GM19043 (cell line): ENCODE data around the gene LEF1.

ENCODE experiments used
- ATAC-seq: cut with Tn5 transposase; IDR thresholded peaks from one replicate; pipeline ENCODE4 v1.9.1; 2021; ENCODE audit warnings: low read depth; ENCODE audit not compliant: unreplicated experiment

The LEF1 gene

DNA sequence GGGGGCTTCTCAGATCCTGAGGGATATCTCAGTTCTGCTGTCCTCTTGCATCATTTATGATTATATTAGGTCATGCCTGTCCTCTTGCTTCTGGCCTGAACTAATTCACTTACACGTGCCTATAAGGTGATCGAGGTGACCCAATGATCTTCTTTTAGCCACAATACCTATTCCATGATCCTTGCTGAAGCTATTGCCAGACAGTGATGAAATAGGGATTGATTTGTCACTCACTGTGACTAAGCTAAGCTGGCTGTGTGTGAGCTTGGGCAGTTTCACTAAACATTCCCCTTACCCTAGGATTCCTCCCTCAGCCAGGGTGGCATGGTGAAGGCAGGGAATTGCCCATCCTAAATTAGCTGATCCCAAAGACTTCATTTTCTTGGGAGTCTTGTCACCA, 160.0 kb downstream of the LEF1 start:
- no peak for ATAC-seq

DNA sequence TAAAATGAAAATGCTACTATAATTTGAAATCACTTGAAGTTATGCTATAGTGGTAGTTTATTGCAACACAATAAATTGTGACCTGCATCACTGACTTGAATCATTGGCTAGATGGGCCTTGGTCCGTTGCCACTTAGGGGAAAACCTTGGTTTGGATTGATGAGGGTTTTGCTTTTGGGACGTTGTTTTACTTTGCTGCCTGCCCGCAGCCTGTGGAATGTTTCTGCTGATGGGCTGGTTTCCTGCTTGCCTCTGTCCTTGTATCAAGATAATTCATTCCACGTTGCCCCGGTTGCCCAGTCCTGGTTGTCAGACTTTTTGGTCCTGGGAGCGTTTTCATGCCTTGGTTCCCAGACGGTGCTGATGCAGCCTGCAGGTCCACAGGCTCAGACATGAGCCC, 160.7 kb downstream of the LEF1 start:
- no peak for ATAC-seq

DNA sequence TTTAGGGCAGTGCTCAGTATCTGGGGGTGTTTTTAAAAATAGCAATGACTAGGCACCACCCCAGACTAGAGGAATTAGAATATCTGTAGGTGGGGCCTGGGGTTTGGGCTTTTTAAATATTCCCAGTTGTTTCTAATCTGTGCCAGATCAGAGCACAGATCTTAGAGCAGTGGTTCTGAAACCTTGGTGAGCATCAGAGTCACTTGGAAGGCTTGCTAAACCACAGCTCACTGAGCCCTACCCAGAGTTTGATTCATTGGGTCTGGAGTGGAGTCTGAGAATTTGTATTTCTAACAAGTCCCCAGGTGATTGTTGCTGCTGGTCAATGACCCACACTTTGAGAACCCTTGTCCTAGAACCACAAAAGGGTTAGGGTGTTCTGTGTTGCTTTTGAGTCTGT, 162.4 kb downstream of the LEF1 start:
- ATAC-seq = no peak

DNA sequence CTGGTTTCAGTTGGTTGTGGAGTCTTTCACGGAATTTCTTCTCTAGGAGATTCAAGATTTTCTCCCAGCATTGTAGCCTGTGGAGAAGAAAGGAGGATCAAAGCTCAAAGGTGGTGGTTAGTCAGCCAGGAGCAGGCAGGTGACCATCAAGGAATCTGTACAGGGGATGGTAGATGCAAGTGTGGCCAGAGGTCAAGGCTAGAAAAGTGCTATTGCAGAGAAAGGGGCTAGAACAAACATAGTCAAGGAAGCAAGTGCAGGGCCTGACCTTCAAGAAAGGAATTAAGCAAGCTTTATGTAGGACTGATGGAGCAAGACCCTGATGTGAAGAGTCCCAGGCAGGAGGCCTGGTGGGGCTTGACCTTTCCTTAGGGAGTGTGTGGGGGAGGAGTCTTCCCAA, 162.9 kb downstream of the LEF1 start:
- no peak for ATAC-seq

DNA sequence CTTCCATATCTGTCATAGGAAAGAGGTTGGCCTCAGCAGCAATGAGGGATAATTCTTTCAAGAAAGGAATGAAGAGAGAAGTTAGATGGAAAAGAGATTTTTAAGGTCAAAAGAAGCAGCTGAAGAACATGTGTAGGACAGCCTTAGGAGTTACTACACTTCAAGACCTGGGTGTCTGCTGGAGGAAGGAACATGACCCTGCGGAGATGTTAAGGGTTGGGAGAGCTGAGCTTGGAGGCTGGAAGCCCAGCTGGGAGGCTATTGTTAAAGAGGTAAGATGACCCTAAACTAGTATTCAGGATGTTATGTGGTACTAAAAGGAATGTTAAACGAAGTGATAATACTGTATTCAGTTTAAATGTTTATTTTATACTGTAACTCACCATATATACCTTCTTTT, 164.1 kb downstream of the LEF1 start:
- ATAC-seq = no peak

DNA sequence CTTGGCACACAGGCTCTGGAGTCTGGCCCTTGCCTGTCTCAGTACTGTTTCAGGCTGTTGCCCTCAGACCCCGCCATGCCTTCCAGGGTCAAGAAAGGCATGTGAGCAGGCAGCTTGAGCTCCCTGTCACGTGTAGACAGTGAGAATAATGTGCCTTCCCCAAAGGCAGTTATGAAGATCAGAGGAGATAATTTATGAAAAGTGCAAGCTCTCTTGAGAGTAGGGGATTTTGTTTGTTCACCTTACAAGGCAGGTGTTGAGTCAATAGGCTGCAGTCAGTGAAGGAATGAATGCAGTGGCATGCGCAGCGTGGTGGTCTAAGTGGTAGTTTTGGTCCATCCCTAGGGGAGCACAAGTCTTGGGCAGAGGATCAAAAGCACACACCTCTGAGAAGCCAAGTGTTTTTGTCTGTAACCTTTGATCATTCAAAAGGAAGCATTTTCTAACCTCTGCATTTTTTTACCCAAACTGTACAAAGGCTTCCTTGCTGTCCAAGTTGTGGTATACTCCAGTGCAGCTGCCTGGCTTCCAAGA, 164.7 kb downstream of the LEF1 start:
- ATAC-seq = peak; percentile 39

DNA sequence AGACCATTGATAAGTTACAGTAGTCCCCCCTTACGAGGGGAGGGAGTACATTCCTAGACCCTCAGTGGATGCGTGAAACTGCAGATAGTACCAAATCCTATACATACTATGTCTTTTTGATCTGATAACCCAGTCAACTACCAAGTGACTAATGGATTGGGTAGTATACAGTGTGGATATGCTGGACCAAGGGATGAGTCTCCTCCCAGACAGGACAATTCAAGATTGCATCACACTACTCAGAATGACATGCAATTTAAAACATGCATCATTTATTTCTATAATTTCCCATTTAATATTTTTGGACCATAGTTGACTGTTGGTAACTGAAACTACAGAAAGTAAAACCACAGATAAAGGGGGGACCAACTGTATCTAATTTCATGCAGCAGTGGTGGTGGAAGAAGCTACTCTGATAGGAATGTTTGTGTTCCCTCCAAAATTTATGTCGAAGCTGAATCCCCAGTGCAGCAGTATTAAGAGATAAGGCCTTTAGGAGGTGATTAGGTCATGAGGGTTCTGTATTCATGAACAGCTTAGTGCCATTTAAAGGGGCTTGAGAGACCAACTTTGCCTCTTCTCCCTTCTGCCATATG, 167.1 kb downstream of the LEF1 start:
- no peak for ATAC-seq

DNA sequence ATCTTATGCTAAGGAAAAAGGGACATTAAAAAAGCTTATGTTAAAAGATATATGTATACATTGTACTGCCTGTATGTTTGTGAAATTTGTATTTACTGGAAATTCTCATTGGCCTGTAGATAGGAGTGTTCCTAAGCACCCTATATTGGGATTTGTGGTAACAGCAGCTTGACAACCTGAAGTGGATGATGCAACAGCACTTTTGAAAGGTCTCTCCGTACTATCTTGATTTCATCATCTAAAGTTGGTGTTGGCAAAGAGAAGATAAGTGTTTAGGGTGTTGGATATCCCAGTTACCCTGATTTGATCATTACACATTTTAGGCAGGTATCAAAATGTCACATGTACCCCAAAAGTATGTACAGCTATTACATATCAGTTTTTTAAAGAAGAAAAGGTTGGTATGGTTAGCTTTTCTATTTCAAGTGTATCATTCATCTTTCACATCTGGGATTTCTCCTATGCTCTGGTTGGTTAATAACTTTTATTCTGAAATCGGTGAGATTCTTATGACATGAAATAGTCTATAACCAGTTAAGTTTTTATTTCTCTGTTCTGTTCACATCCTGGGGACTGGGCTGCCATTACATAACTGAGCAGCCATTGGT, 168.7 kb downstream of the LEF1 start:
- ATAC-seq = no peak

DNA sequence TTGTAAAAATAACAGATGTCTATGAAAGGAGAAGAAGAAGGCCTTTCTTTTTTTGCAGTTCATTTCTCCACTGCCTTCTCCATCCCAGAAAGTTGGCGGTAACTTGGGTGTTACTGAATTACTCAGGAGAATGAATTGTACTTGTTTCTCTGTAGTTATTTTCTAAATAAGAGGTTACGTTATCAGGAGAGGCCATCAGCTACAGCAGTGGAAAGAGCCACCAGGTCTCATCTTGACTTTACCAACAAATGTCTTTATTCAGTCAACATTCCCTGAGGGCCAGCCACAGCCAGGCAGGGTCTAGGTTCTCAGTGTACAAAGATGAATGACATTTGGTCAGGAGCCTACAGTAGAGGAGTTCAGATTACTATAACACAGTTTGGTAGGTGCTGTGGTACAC, 170.9 kb downstream of the LEF1 start:
- no peak for ATAC-seq
